Stimulated activated CD4-positive, alpha-beta T cell treated with anti-CD3 and anti-CD28 coated beads, Interleukin-1b, Interleukin-23, amount 100 ng/mL, for 48 hours (primary cell): ENCODE data around the gene UPK1A.

Experiments
- DNase-seq: peaks from one replicate; pipeline ENCODE4 v3.0.0-alpha.2; 2020

UPK1A gene

GRCh38 chr19:35693422-35693821 is 27.1 kb downstream of the UPK1A start:
- DNase-seq = no peak

- peak; percentile 91 for DNase-seq
Measured at GRCh38 chr19:35693835-35694599, 27.7 kb downstream of the UPK1A start.

GRCh38 chr19:35695895-35696422 is 29.6 kb downstream of the UPK1A start:
- no peak for DNase-seq

- DNase-seq = peak; percentile 55
Measured at GRCh38 chr19:35696835-35697234, 30.5 kb downstream of the UPK1A start.

GRCh38 chr19:35702223-35703012 is 36.1 kb downstream of the UPK1A start:
- DNase-seq = peak; percentile 97

- no peak for DNase-seq
Measured at GRCh38 chr19:35703343-35703742, 37.0 kb downstream of the UPK1A start.

- DNase-seq = no peak
Measured at GRCh38 chr19:35704218-35704617, 37.9 kb downstream of the UPK1A start, which contains the start of gene ZBTB32. ZBTB32 (plus strand) TSS chr19:35704558; CDS start chr19:35714627, 10,069 bp downstream.

- DNase-seq = no peak
Measured at GRCh38 chr19:35708391-35708790, 42.1 kb downstream of the UPK1A start.

- peak; percentile 84 for DNase-seq
Measured at GRCh38 chr19:35710784-35711723, 44.7 kb downstream of the UPK1A start.

GRCh38 chr19:35712567-35713505 is 46.5 kb downstream of the UPK1A start:
- DNase-seq = peak; percentile 92

GRCh38 chr19:35713506-35713850 is 47.2 kb downstream of the UPK1A start:
- DNase-seq = no peak

GRCh38 chr19:35713904-35714495 is 47.7 kb downstream of the UPK1A start:
- DNase-seq = no peak

GRCh38 chr19:35714601-35715354 is 48.5 kb downstream of the UPK1A start:
- peak; percentile 58 for DNase-seq

GRCh38 chr19:35715355-35715809 is 49.1 kb downstream of the UPK1A start:
- no peak for DNase-seq

GRCh38 chr19:35715981-35716800 is 49.9 kb downstream of the UPK1A start:
- DNase-seq = no peak

- DNase-seq = peak; percentile 97
Measured at GRCh38 chr19:35716801-35717664, 50.7 kb downstream of the UPK1A start.

- no peak for DNase-seq
Measured at GRCh38 chr19:35717665-35718344, 51.5 kb downstream of the UPK1A start, which contains the start of gene KMT2B. KMT2B (plus strand) TSS chr19:35718003; CDS start chr19:35718019, 16 bp downstream.
